GM12874 (cell line): ENCODE results near the gene SAMD4B.

Experiments
- CTCF ChIP-seq: IDR thresholded peaks from 2 replicates; pipeline ENCODE4 v1.5.1; 2011; ENCODE audit warnings: low read depth, mild to moderate bottlenecking, control low read depth, low read length, moderate library complexity; ENCODE audit not compliant: insufficient read depth

Gene SAMD4B

GRCh38 chr19:39341719-39342604 lies at the start of gene SAMD4B:
Gene SAMD4B, plus strand, starts transcription at chr19:39342421. Its CDS starts 14,473 bp downstream, at chr19:39356894.
- TF ChIP-seq CTCF, result peak; percentile 77

GRCh38 chr19:39293394-39293793 lies 48.8 kb upstream of the SAMD4B start:
- TF ChIP-seq CTCF, result no peak

- no peak for TF ChIP-seq CTCF
Measured at GRCh38 chr19:39296055-39296645, 46.1 kb upstream of the SAMD4B start, which contains the start of gene IFNL1. Gene IFNL1, plus strand, starts transcription at chr19:39296407. Its CDS starts 15 bp downstream, at chr19:39296422.

- TF ChIP-seq CTCF, result no peak
Measured at GRCh38 chr19:39296906-39297305, 45.3 kb upstream of the SAMD4B start.

- TF ChIP-seq CTCF, result no peak
Measured at GRCh38 chr19:39297931-39298634, 44.1 kb upstream of the SAMD4B start.

GRCh38 chr19:39299404-39299803 lies 42.8 kb upstream of the SAMD4B start:
- no peak for TF ChIP-seq CTCF

- no peak for TF ChIP-seq CTCF
Measured at GRCh38 chr19:39299832-39300231, 42.4 kb upstream of the SAMD4B start.
